LNCAP (cell line): ENCODE results near the gene EFNA5.

Source experiments
- CTCF ChIP-seq: fragments of 450-650 bp; IDR thresholded peaks from 2 replicates; pipeline ENCODE4 v1.5.1; 2017; ENCODE audit warnings: mild to moderate bottlenecking

Gene EFNA5

GRCh38 chr5:107331312-107331711 is 339.4 kb downstream of the EFNA5 start:
- no peak for TF ChIP-seq CTCF

GRCh38 chr5:107330903-107331302 is 339.8 kb downstream of the EFNA5 start:
- TF ChIP-seq CTCF = no peak

- TF ChIP-seq CTCF = no peak
Measured at GRCh38 chr5:107329850-107330249, 340.9 kb downstream of the EFNA5 start.
